GM10266 (cell line): ENCODE results near the gene NOXO1.
A peak's percentile ranks its signal among the peaks of the same experiment; 100 is the strongest.

Experiments used
- DNase-seq: peaks from one replicate; pipeline ENCODE4 v3.0.0; 2012; ENCODE audit errors: extremely low spot score
- CTCF ChIP-seq: IDR thresholded peaks from 2 replicates; pipeline ENCODE4 v1.5.1; 2012; ENCODE audit warnings: mild to moderate bottlenecking, low read depth; ENCODE audit not compliant: control insufficient read depth, insufficient read depth; ENCODE audit errors: missing control alignments

Gene NOXO1

GRCh38 chr16:1981398-1981836 lies at the start of gene NOXO1:
NOXO1 (minus strand) TSS chr16:1981469; CDS start chr16:1981179, 290 bp downstream.
- TF ChIP-seq CTCF: no peak
- DNase-seq: peak; percentile 71

- DNase-seq: no peak
- TF ChIP-seq CTCF: no peak
These were observed 48.8 kb upstream of the NOXO1 start for GRCh38 chr16:2030036-2030435.

- no peak for TF ChIP-seq CTCF
- no peak for DNase-seq
These were observed 48.1 kb upstream of the NOXO1 start for GRCh38 chr16:2029350-2029749.

GRCh38 chr16:2028620-2029220 lies 47.5 kb upstream of the NOXO1 start:
- no peak for TF ChIP-seq CTCF
- no peak for DNase-seq

- DNase-seq: no peak
- no peak for TF ChIP-seq CTCF
These were observed 46.9 kb upstream of the NOXO1 start for GRCh38 chr16:2028146-2028545.

- no peak for TF ChIP-seq CTCF
- no peak for DNase-seq
These were observed 46.0 kb upstream of the NOXO1 start for GRCh38 chr16:2027024-2028010.
